GM19238 (cell line): Measurements from ENCODE around the gene TMEM106A.
"Not testable (repeated sequence)": the region's sequence is repeated elsewhere in the genome, so short reads cannot be mapped to it uniquely, and the experiment has no call there.

Experiments used
- DNase-seq: peaks from one replicate; pipeline ENCODE4 v3.0.0; 2011; ENCODE audit warnings: low spot score; ENCODE audit not compliant: insufficient read length

TMEM106A gene

GRCh38 chr17:43211480-43212402 is at the start of gene TMEM106A:
Gene TMEM106A, plus strand, starts transcription at chr17:43211875. Its CDS starts 1,167 bp downstream, at chr17:43213042.
- peak; percentile 85 for DNase-seq

GRCh38 chr17:43165971-43166370 is 45.7 kb upstream of the TMEM106A start:
- DNase-seq: not testable (repeated sequence)

- DNase-seq: no peak
Measured at GRCh38 chr17:43169561-43170139, 42.0 kb upstream of the TMEM106A start.

- peak; percentile 90 for DNase-seq
Measured at GRCh38 chr17:43170140-43170765, 41.4 kb upstream of the TMEM106A start.

- DNase-seq: peak; percentile 82
Measured at GRCh38 chr17:43170766-43171585, 40.7 kb upstream of the TMEM106A start, which contains the start of gene NBR1. Gene NBR1, plus strand, starts transcription at chr17:43171214. Its CDS starts 4,586 bp downstream, at chr17:43175800.

- DNase-seq: no peak
Measured at GRCh38 chr17:43171586-43172487, 39.8 kb upstream of the TMEM106A start.

GRCh38 chr17:43175213-43176118 is 36.2 kb upstream of the TMEM106A start:
- no peak for DNase-seq

GRCh38 chr17:43176119-43176570 is 35.5 kb upstream of the TMEM106A start:
- no peak for DNase-seq

GRCh38 chr17:43183921-43184320 is 27.8 kb upstream of the TMEM106A start:
- DNase-seq: no peak

- not testable (repeated sequence) for DNase-seq
Measured at GRCh38 chr17:43186656-43187055, 25.0 kb upstream of the TMEM106A start.

- DNase-seq: no peak
Measured at GRCh38 chr17:43193251-43193650, 18.4 kb upstream of the TMEM106A start.

- no peak for DNase-seq
Measured at GRCh38 chr17:43199633-43200032, 12.0 kb upstream of the TMEM106A start.

GRCh38 chr17:43200127-43200526 is 11.5 kb upstream of the TMEM106A start:
- DNase-seq: no peak

- not testable (repeated sequence) for DNase-seq
Measured at GRCh38 chr17:43203013-43203412, 8.7 kb upstream of the TMEM106A start.

- DNase-seq: no peak
Measured at GRCh38 chr17:43210576-43210975, 1.1 kb upstream of the TMEM106A start.

- DNase-seq: no peak
Measured at GRCh38 chr17:43211123-43211479, 574 bp upstream of the TMEM106A start.

- DNase-seq: no peak
Measured at GRCh38 chr17:43212641-43213490, 1.2 kb downstream of the TMEM106A start.

- no peak for DNase-seq
Measured at GRCh38 chr17:43213545-43213944, 1.9 kb downstream of the TMEM106A start.
